HEK293T (cell line): ENCODE measurements around the gene DSP.

ENCODE experiments used
- BHLHE40 ChIP-seq: fragments of 450-650 bp; IDR thresholded peaks from 2 replicates; pipeline ENCODE4 v1.6.1; 2016; ENCODE audit warnings: mild to moderate bottlenecking, moderate library complexity, borderline replicate concordance
- CTBP1 ChIP-seq: fragments of 450-650 bp; IDR thresholded peaks from 2 replicates; pipeline ENCODE4 v1.6.1; 2016; ENCODE audit warnings: borderline replicate concordance
- ELF4 ChIP-seq: fragments of 450-650 bp; IDR thresholded peaks from 2 replicates; pipeline ENCODE4 v1.6.1; 2017; ENCODE audit warnings: antibody characterized with exemption
- FOXA1 ChIP-seq: fragments of 450-650 bp; IDR thresholded peaks from 2 replicates; pipeline ENCODE4 v1.6.1; 2016; ENCODE audit warnings: mild to moderate bottlenecking
- FOXM1 ChIP-seq: fragments of 450-650 bp; IDR thresholded peaks from 2 replicates; pipeline ENCODE4 v1.6.1; 2017; ENCODE audit warnings: mild to moderate bottlenecking, borderline replicate concordance
- LEF1 ChIP-seq: fragments of 450-650 bp; IDR thresholded peaks from 2 replicates; pipeline ENCODE4 v1.6.1; 2017; ENCODE audit warnings: mild to moderate bottlenecking, borderline replicate concordance
- PKNOX1 ChIP-seq: fragments of 450-650 bp; IDR thresholded peaks from 2 replicates; pipeline ENCODE4 v1.6.1; 2016
- SUZ12 ChIP-seq: fragments of 450-650 bp; IDR thresholded peaks from 2 replicates; pipeline ENCODE4 v1.6.1; 2016; ENCODE audit warnings: mild to moderate bottlenecking
- TARDBP ChIP-seq: fragments of 450-650 bp; IDR thresholded peaks from 2 replicates; pipeline ENCODE4 v1.6.1; 2016
- ZNF384 ChIP-seq: fragments of 450-650 bp; IDR thresholded peaks from 2 replicates; pipeline ENCODE4 v1.6.1; 2016

DNA sequence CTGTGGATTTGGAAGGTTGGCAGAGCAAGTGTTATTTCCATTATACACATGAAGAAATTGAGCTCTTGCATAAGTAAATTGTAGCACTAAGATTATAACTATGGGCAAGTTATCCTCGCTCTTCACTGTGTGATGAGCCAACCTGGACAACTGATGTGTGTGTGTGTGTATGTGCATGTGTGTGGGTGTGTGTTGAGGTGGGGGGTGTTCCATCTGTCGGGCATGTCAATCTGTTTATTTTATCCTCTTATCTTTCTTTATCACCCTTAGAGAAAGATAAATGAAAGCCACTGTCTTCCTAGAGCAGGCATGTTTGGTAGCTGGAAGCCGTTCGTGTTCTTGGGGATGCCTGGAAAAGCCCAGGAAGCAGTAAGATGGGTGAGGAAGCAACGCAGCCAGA, 3.0 kb upstream of the DSP start:
- TF ChIP-seq SUZ12 = no peak
- TF ChIP-seq FOXM1 = no peak
- no peak for TF ChIP-seq BHLHE40
- TF ChIP-seq FOXA1 = no peak
- no peak for TF ChIP-seq TARDBP
- TF ChIP-seq ZNF384 = no peak
- TF ChIP-seq CTBP1 = no peak
- no peak for TF ChIP-seq LEF1
- no peak for TF ChIP-seq PKNOX1
- TF ChIP-seq ELF4 = no peak
